Thoracic aorta (tissue), 2 donors: ENCODE measurements around the gene PYGB. TPM values are rescaled to one million over a fixed set of nuclear protein-coding genes. Genes with fewer than 3 reads are reported as not detected.

Source experiments
- ATAC-seq: fragments of 150-250 bp; one replicate; pipeline ENCODE4 v1.8.0; 2017; ENCODE audit warnings: low read depth; ENCODE audit not compliant: insufficient number of reproducible peaks, low FRiP score
- DNase-seq: peaks from one replicate; pipeline ENCODE4 v3.0.0-alpha.2; 2020; ENCODE audit warnings: low spot score
- H3K27ac ChIP-seq, 2 donors: fragments of 200-600 bp; sonication (generic); 1 replicate in 1 of 2; 2 replicates in 1 of 2; pipeline ENCODE4 v1.5.1; 2016; ENCODE audit warnings: mild to moderate bottlenecking in 2 of 2, moderate library complexity in 2 of 2
- H3K27me3 ChIP-seq: fragments of 200-600 bp; sonication (generic); replicated peaks from 2 replicates; pipeline ENCODE4 v1.6.0; 2016; ENCODE audit warnings: mild to moderate bottlenecking; ENCODE audit not compliant: insufficient read depth
- H3K36me3 ChIP-seq: fragments of 200-600 bp; sonication (generic); one replicate; pipeline ENCODE4 v1.5.1; 2016
- H3K4me1 ChIP-seq, 2 donors: fragments of 200-600 bp; sonication (generic); 1 replicate in 1 of 2; 2 replicates in 1 of 2; pipeline versions ENCODE4 v1.5.1 to v1.6.0; 2016; ENCODE audit warnings: low read depth in 2 of 2, mild to moderate bottlenecking in 1 of 2; ENCODE audit not compliant: control insufficient read depth in 1 of 2
- H3K4me3 ChIP-seq: fragments of 200-600 bp; sonication (generic); 2 replicates; pipeline ENCODE4 v1.5.1; 2016; ENCODE audit warnings: mild to moderate bottlenecking
- H3K9me3 ChIP-seq: fragments of 200-600 bp; sonication (generic); 2 replicates; pipeline ENCODE4 v1.5.1; 2016
- total RNA-seq, 2 donors: library from RNA; depleted of rRNA; stranded (reverse); fragments of >200 nt; gene quantifications; one replicate each; pipeline versions ENCODE4 v1.1.0 to v1.2.3, GENCODE V29; 2016
- TF ChIP-seq, protein P1 (sequence below): fragments of 200-600 bp; sonication (generic); IDR thresholded peaks from one replicate; pipeline ENCODE4 v1.5.1; 2019; ENCODE audit warnings: antibody characterized with exemption

Gene PYGB
- total RNA-seq, 2 donors from 2014 or later = 124 to 256 TPM

DNA sequence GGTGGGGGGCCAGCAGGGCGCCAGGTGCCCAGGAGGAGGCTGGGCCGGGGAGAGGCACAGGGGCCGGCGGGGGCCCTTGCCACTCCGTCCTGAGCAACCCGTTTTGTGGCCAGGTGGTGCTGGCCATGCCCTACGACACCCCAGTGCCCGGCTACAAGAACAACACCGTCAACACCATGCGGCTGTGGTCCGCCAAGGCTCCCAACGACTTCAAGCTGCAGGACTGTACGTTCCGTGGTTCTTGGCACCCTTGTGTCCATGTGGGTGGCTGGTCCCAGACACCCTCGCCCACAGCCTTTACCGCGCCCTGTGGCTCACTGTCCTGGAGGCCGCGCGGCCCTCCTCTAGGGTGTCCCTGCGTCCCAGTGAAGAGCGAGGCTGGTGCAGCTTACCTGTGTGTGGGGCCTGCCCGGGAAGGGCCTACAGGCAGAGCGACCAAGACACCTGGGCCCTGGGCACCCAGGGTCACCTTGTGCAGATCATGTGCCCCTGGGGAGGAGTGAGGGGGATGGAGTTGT lies 28.7 kb downstream of the PYGB start:
- Histone ChIP-seq H3K4me1 (no peaks in the 10 kb centered on the region), H3K27me3 (no peaks in the 10 kb centered on the region), H3K9me3 (no peaks in the 10 kb centered on the region), H3K4me3 (no peak overlapping the region), H3K27ac (no peak overlapping the region), H3K36me3 (peaks cover 86% of the 10 kb centered on the region)
- ATAC-seq = no peak
- TF ChIP-seq, protein P1, sequence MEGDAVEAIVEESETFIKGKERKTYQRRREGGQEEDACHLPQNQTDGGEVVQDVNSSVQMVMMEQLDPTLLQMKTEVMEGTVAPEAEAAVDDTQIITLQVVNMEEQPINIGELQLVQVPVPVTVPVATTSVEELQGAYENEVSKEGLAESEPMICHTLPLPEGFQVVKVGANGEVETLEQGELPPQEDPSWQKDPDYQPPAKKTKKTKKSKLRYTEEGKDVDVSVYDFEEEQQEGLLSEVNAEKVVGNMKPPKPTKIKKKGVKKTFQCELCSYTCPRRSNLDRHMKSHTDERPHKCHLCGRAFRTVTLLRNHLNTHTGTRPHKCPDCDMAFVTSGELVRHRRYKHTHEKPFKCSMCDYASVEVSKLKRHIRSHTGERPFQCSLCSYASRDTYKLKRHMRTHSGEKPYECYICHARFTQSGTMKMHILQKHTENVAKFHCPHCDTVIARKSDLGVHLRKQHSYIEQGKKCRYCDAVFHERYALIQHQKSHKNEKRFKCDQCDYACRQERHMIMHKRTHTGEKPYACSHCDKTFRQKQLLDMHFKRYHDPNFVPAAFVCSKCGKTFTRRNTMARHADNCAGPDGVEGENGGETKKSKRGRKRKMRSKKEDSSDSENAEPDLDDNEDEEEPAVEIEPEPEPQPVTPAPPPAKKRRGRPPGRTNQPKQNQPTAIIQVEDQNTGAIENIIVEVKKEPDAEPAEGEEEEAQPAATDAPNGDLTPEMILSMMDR = no peak
- DNase-seq = no peak

DNA sequence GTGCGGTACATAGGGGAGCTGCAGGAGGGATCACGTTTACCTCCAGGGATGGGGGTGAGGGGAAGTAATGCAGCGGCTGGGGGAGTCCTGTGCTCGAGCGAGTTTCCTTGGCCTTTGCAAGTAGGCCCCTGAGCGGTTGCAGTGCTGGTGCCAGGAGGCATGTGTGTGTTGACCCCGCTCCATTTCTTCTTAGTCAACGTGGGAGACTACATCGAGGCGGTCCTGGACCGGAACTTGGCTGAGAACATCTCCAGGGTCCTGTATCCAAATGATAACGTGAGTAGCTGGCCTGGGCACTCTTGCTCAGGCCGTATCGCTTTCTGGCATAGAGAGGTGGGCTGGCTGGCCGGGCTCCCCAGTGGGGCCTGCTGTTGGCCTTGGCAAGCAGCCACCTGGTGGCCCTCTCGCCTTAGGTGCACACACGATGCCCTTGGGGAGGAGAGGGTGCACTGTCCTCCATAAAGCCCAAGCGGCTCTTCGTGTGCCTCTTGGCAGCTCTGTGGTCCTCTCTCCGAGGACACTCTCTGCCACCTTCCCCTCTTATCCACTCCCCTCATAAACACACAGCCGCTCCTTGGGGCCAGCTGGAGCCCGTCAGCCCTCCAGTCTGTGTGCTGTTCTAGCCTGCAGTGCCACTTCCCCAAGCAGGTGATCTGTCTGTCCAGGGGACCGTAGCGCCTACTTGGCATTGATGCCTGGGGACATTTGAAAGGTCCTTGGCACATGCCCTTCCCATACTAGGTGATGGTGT lies 29.3 kb downstream of the PYGB start:
- ATAC-seq = no peak
- no peak overlapping the region for H3K4me3 ChIP-seq
- TF ChIP-seq, protein P1 = no peak
- H3K27ac ChIP-seq = no peak overlapping the region
- peaks cover 86% of the 10 kb centered on the region for H3K36me3 ChIP-seq
- DNase-seq = no peak
- no peaks in the 10 kb centered on the region for H3K4me1 ChIP-seq
- no peaks in the 10 kb centered on the region for H3K9me3 ChIP-seq
- no peaks in the 10 kb centered on the region for H3K27me3 ChIP-seq

DNA sequence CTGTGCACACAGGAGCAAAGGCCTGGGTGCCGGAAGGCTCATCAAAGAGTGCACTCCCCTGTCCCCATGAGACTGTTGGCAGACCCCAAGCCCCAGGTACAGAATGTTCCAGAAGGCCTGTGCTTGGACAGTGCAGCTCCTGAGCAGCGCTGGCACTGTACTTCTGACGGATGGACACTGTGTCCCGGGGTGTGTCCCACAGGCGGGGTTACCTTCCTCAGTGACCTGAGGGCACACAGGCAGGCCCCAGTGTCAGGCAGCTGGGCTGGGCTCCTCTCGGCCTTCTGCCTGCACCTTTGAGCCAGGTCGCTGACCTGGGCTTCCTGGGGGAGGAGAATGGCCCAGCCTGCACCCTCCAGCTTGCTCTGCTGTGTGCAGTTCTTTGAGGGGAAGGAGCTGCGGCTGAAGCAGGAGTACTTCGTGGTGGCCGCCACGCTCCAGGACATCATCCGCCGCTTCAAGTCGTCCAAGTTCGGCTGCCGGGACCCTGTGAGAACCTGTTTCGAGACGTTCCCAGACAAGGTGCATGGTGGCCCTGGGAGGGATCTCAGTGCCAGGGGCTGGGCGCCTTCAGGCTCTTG lies 30.1 kb downstream of the PYGB start:
- ATAC-seq (no peak), DNase-seq (no peak)
- Histone ChIP-seq H3K36me3 (peaks cover 88% of the 10 kb centered on the region), H3K27me3 (no peaks in the 10 kb centered on the region), H3K4me1 (no peaks in the 10 kb centered on the region), H3K9me3 (no peaks in the 10 kb centered on the region), H3K27ac (no peak overlapping the region), H3K4me3 (no peak overlapping the region)
- TF ChIP-seq, protein P1 = no peak

DNA sequence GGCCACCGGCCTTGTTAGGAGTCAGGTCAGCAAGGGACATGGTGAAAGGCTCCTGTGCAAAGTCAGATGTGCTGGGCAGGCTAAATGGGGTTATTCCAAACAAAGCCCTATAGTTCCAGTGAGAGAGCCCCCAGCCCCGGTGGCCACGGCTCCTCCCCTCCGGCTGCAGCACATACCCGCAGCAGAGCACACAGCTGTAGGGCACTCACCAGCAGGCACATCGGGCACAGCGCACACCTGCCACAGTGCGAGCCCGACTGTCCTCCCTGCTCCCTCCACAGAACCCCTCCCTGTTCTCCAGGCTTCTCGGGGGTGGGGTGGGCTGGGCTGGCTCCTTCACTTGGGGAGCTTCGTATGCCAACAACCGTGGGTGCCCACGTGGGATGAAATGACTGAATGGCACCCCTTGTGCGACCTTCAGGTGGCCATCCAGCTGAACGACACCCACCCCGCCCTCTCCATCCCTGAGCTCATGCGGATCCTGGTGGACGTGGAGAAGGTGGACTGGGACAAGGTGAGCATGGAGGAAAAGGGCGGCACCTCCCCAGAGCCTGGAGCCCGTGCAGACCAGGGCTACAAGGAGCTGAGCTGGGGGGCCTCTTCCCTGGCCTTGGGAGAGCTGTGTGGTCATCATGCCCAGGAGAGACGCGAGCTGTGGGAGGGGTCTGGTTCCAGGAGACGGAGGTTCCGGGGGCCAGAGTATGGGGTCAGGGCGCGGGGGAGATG lies 30.9 kb downstream of the PYGB start:
- no peaks in the 10 kb centered on the region for H3K4me1 ChIP-seq
- H3K4me3 ChIP-seq = no peak overlapping the region
- no peaks in the 10 kb centered on the region for H3K9me3 ChIP-seq
- H3K27ac ChIP-seq = no peak overlapping the region
- TF ChIP-seq, protein P1 = no peak
- DNase-seq = no peak
- H3K27me3 ChIP-seq = no peaks in the 10 kb centered on the region
- H3K36me3 ChIP-seq = peaks cover 93% of the 10 kb centered on the region
- no peak for ATAC-seq

DNA sequence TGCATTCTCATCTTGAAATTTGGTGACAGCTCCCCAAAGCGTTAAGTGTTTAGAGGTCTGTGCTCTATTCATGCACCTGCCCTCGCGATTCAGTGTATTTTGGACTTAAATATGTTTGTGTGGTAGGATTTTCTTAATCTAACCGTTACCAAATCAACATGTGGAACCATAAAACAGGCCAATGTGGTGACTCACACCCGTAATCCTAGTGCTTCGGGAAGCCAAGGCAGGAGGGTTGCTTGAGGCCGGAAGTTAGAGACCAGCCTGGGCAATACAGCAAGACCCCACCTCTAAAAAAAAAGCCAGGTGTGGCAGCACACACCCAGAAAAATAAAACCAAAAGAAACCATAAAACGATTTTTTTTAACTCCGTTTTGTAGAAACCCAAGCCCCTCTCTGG lies 31.5 kb downstream of the PYGB start:
- ATAC-seq (no peak), DNase-seq (no peak)
- H3K9me3 ChIP-seq = no peaks in the 10 kb centered on the region
- H3K36me3 ChIP-seq = peaks cover 93% of the 10 kb centered on the region
- no peak overlapping the region for H3K4me3 ChIP-seq
- H3K4me1 ChIP-seq = no peaks in the 10 kb centered on the region
- TF ChIP-seq, protein P1 = no peak
- no peak overlapping the region for H3K27ac ChIP-seq
- H3K27me3 ChIP-seq = no peaks in the 10 kb centered on the region
